HepG2 (cell line): ENCODE measurements around the gene PTPN2. TPM values are rescaled to one million over a fixed set of nuclear protein-coding genes. Genes with fewer than 3 reads are reported as not detected.

ENCODE experiments used
- FOXA3 ChIP-seq: IDR thresholded peaks from 2 replicates; pipeline ENCODE4 v1.6.1; 2016; ENCODE audit warnings: missing genetic modification reagents, missing compliant biosample characterization
- KDM4B ChIP-seq: sonication (generic); formaldehyde crosslinking; IDR thresholded peaks from 2 replicates; pipeline ENCODE4 v1.4.0; 2020; ENCODE audit warnings: missing genetic modification reagents
- LRRFIP1 ChIP-seq: sonication (generic); formaldehyde crosslinking; conservative IDR thresholded peaks from 2 replicates; pipeline ENCODE4 v1.4.0; 2020; ENCODE audit warnings: missing genetic modification reagents
- MAFK ChIP-seq, 2 experiments: IDR thresholded peaks in 1 of 2; conservative IDR thresholded peaks in 1 of 2; 2 replicates each; pipeline ENCODE4 v1.6.1; 2011; ENCODE audit warnings: improper control_type of control experiment in 2 of 2, low read length in 2 of 2
- MZF1 ChIP-seq: sonication (generic); formaldehyde crosslinking; IDR thresholded peaks from 2 replicates; pipeline ENCODE4 v1.8.1; 2023; ENCODE audit warnings: mild to moderate bottlenecking, missing genetic modification reagents, borderline replicate concordance
- PRDM15 ChIP-seq: sonication (generic); formaldehyde crosslinking; IDR thresholded peaks from 2 replicates; pipeline ENCODE4 v1.4.0; 2020; ENCODE audit warnings: missing genetic modification reagents
- PRPF4 ChIP-seq: fragments of 200-400 bp; formaldehyde crosslinking; IDR thresholded peaks from 2 replicates; pipeline ENCODE4 v1.6.1; 2016; ENCODE audit warnings: low read length, low read depth; ENCODE audit not compliant: poor library complexity, severe bottlenecking
- RORA ChIP-seq: sonication (generic); formaldehyde crosslinking; IDR thresholded peaks from 2 replicates; pipeline ENCODE4 v1.5.0; 2020; ENCODE audit warnings: mild to moderate bottlenecking, missing genetic modification reagents, moderate library complexity
- ZNF441 ChIP-seq: sonication (generic); formaldehyde crosslinking; IDR thresholded peaks from 2 replicates; pipeline ENCODE4 v1.7.0; 2021; ENCODE audit warnings: missing genetic modification reagents, borderline replicate concordance
- ZNF687 ChIP-seq: sonication (generic); formaldehyde crosslinking; IDR thresholded peaks from 2 replicates; pipeline ENCODE4 v1.5.1; 2020; ENCODE audit warnings: mild to moderate bottlenecking, missing genetic modification reagents, moderate library complexity
- ZNF703 ChIP-seq: sonication (generic); formaldehyde crosslinking; IDR thresholded peaks from 2 replicates; pipeline ENCODE4 v1.5.1; 2020; ENCODE audit warnings: missing genetic modification reagents, mild to moderate bottlenecking, moderate library complexity, borderline replicate concordance
- ZNF770 ChIP-seq: sonication (generic); formaldehyde crosslinking; IDR thresholded peaks from 2 replicates; pipeline ENCODE4 v1.5.0; 2020; ENCODE audit warnings: mild to moderate bottlenecking, missing genetic modification reagents
- polyA plus RNA-seq, 8 experiments: library from polyadenylated mRNA; depleted of rRNA in 3 of 8; stranded (reverse) in 7 of 8; unstranded in 1 of 8; fragments of >200 nt; fragmentation: Illumina TruSeq in 4 of 8; extraction: Trizol in 4 of 8; gene quantifications; 2 replicates each; pipeline versions ENCODE4 v1.2.1 to v1.2.3, GENCODE V29; 2011 to 2016; ENCODE audit warnings: low read depth in 4 of 8, missing spikeins in 1 of 8, mixed read lengths in 1 of 8; ENCODE audit not compliant: insufficient read depth in 1 of 8
- total RNA-seq, 5 experiments: library from RNA; depleted of rRNA; stranded (reverse); fragments of >200 nt; fragmentation: Illumina TruSeq; extraction: Trizol; gene quantifications; 2 replicates each; pipeline ENCODE4 v1.2.3, GENCODE V29; 2016; ENCODE audit warnings: low read depth in 1 of 5
- TF ChIP-seq, protein P1 (sequence below): sonication (generic); formaldehyde crosslinking; IDR thresholded peaks from 2 replicates; pipeline ENCODE4 v1.8.1; 2023; ENCODE audit warnings: mild to moderate bottlenecking, missing genetic modification reagents

The PTPN2 gene
- total and polyA plus RNA-seq, 2 of the 13 experiments (the other 11 are each of a cell fraction or from before 2014, with no cell fraction given) = 24.9 to 41.5 TPM

DNA sequence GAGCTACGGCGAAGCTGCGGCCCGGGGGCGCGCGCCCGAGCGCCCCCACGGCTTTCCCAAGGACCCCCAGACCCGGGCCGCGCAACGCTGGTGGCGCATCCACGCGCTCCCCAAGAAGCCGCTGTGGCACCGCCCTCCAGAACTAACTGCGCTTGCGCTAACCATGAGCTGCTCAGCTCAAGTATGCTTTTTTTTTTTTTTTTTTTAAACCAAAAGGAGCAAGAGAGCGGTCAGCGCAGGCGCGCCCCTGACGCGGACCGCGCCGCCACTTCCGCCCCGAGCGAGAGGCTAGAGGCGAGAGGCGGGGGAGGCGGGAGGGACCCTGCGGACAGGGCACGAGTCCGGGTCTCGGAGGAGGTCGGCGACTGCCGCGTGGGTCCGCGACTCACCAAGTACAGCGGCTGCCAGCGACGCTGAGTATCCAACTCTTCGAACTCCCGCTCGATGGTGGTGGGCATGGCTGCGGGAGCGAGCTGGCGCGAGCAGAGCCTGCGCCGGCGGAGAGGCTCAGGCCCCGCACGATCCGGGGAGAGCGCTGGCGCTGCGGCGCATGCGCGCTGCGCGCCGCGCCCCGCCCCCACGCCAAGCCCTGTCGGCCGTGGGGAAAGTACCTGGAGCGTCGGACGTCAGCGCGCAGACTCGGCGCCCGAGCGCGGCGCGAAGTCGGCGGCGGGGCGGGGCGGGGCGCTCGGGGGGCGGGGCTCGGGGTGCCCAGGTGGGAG lies at the start of gene PTPN2 (continued):
- peak; percentile 59; the same call in 1 of the 2 replicates for TF ChIP-seq ZNF770
- TF ChIP-seq ZNF703 = no peak
- no peak for TF ChIP-seq PRPF4
- no peak for TF ChIP-seq LRRFIP1 (CRISPR knock-in tag)
- peak; percentile 55; the same call in 1 of the 2 replicates for TF ChIP-seq FOXA3 (CRISPR knock-in tag)
- TF ChIP-seq MZF1 (CRISPR knock-in tag) = 0 out of 2 replicates have a peak, but pooled peaks have one; percentile 34
- TF ChIP-seq RORA (CRISPR knock-in tag) = no peak
- peak; percentile 51; the same call in 1 of the 2 replicates for TF ChIP-seq ZNF441 (CRISPR knock-in tag)
- TF ChIP-seq MAFK (conservative IDR thresholded peaks at IDR 0.05 in 1 of 2, IDR thresholded peaks at IDR 0.05 in 1 of 2; ENCODE audit: low read length in 2 of 2) = no peak
- peak; percentile 54; the same call in 1 of the 2 replicates for TF ChIP-seq PRDM15
- TF ChIP-seq, protein P1, sequence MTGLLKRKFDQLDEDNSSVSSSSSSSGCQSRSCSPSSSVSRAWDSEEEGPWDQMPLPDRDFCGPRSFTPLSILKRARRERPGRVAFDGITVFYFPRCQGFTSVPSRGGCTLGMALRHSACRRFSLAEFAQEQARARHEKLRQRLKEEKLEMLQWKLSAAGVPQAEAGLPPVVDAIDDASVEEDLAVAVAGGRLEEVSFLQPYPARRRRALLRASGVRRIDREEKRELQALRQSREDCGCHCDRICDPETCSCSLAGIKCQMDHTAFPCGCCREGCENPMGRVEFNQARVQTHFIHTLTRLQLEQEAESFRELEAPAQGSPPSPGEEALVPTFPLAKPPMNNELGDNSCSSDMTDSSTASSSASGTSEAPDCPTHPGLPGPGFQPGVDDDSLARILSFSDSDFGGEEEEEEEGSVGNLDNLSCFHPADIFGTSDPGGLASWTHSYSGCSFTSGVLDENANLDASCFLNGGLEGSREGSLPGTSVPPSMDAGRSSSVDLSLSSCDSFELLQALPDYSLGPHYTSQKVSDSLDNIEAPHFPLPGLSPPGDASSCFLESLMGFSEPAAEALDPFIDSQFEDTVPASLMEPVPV = no peak
- TF ChIP-seq ZNF687 (CRISPR knock-in tag) = peak; percentile 97
- no peak; the same call in 1 of the 2 replicates for TF ChIP-seq KDM4B (CRISPR knock-in tag)
